ENCODE measurements around the gene NXPH4.

- no peak for TF ChIP-seq RAD21 (IDR thresholded peaks at IDR 0.05; ENCODE audit: low read depth)
- TF ChIP-seq REST (IDR thresholded peaks at IDR 0.05; ENCODE audit: low read depth), result no peak
- no peak for TF ChIP-seq POLR2A (IDR thresholded peaks at IDR 0.05; ENCODE audit: borderline replicate concordance, extremely low read depth, insufficient read depth, insufficient read length)
- no peak for TF ChIP-seq ELF1 (IDR thresholded peaks at IDR 0.05; ENCODE audit: borderline replicate concordance, low read depth)
- no peak for TF ChIP-seq CTCF (IDR thresholded peaks at IDR 0.05 in 2 of 3, conservative IDR thresholded peaks at IDR 0.05 in 1 of 3; ENCODE audit: borderline replicate concordance in 1 of 3, insufficient read depth in 1 of 3, low read depth in 2 of 3, low read length in 2 of 3)
- TF ChIP-seq CBX3 (IDR thresholded peaks at IDR 0.05; ENCODE audit: low read depth), result no peak
- no peak for TF ChIP-seq YY1 (IDR thresholded peaks at IDR 0.05; ENCODE audit: extremely low read depth, insufficient replicate concordance, low read depth, low read length)
Observed at GRCh38 chr12:57236925-57237595, 20.5 kb downstream of the NXPH4 start.

All from HCT116 (cell line).